ENCODE results near the gene PBRM1.

DNA sequence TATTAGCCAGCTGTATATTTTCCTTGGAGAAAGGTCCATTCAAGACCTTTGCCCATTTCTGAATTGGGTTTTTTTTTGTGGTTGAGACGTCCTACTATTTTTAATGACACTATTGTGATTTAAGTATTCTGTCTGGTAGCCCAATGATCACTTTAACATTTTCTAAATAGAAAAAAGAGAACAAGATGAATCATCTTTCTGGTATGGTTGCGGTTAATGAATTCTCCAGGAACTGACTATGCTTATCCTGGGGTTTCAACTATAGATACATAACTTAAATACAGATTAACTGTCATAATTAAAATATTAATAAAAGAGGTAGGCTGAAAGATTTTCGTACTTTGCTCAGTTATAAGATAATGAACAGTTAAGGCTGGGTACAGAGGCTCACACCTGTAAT lies 51.9 kb downstream of the PBRM1 start:
- TF ChIP-seq, protein P1, sequence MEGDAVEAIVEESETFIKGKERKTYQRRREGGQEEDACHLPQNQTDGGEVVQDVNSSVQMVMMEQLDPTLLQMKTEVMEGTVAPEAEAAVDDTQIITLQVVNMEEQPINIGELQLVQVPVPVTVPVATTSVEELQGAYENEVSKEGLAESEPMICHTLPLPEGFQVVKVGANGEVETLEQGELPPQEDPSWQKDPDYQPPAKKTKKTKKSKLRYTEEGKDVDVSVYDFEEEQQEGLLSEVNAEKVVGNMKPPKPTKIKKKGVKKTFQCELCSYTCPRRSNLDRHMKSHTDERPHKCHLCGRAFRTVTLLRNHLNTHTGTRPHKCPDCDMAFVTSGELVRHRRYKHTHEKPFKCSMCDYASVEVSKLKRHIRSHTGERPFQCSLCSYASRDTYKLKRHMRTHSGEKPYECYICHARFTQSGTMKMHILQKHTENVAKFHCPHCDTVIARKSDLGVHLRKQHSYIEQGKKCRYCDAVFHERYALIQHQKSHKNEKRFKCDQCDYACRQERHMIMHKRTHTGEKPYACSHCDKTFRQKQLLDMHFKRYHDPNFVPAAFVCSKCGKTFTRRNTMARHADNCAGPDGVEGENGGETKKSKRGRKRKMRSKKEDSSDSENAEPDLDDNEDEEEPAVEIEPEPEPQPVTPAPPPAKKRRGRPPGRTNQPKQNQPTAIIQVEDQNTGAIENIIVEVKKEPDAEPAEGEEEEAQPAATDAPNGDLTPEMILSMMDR (conservative IDR thresholded peaks at IDR 0.05): no peak
- TF ChIP-seq EZH2 (IDR thresholded peaks at IDR 0.05; ENCODE audit: low read depth): no peak
